GM12873 (cell line): ENCODE results near the gene PRR5L.
A peak's percentile ranks its signal among the peaks of the same experiment; 100 is the strongest.

ENCODE experiments used
- CTCF ChIP-seq: IDR thresholded peaks from 2 replicates; pipeline ENCODE4 v1.5.1; 2012; ENCODE audit warnings: low read depth, mild to moderate bottlenecking, moderate library complexity, low read length, control low read depth; ENCODE audit not compliant: insufficient read depth; ENCODE audit errors: missing control alignments

The PRR5L gene

GRCh38 chr11:36281850-36282249 is 14.2 kb upstream of the PRR5L start:
- no peak for TF ChIP-seq CTCF

- no peak for TF ChIP-seq CTCF
Measured at GRCh38 chr11:36282926-36283325, 13.2 kb upstream of the PRR5L start.

GRCh38 chr11:36288442-36289225 is 7.5 kb upstream of the PRR5L start:
- no peak for TF ChIP-seq CTCF

- TF ChIP-seq CTCF: no peak
Measured at GRCh38 chr11:36289226-36289852, 6.7 kb upstream of the PRR5L start, which contains the start of gene COMMD9. Gene COMMD9 (minus strand): TSS chr11:36289424. CDS start chr11:36289412, 12 bp downstream.

- TF ChIP-seq CTCF: peak; percentile 59
Measured at GRCh38 chr11:36292311-36292722, 3.8 kb upstream of the PRR5L start.

- TF ChIP-seq CTCF: no peak
Measured at GRCh38 chr11:36296884-36297543, 926 bp downstream of the PRR5L start.

- no peak for TF ChIP-seq CTCF
Measured at GRCh38 chr11:36300650-36301049, 4.6 kb downstream of the PRR5L start.
